Measurements from ENCODE around the gene TGM6.

DNA sequence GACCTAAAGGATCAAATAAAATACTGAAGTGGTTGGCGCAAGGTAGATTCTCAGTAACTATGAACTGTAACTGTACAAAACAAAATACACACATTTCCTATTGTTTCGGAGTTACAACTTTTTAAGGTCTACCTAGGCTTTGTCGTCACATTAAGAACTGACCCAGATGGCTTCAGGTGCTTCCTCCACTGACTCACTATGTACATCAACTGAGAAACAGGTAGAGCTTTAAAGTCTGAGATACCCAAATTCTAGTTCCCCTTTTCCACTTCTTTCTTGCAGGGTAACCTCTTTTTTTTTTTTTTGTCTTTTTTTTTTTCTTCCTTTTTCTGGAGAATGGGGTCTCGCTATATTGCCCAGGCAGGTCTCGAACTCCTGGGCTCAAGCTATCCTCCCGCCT, 84.4 kb downstream of the TGM6 start:
- TF ChIP-seq, protein P1, sequence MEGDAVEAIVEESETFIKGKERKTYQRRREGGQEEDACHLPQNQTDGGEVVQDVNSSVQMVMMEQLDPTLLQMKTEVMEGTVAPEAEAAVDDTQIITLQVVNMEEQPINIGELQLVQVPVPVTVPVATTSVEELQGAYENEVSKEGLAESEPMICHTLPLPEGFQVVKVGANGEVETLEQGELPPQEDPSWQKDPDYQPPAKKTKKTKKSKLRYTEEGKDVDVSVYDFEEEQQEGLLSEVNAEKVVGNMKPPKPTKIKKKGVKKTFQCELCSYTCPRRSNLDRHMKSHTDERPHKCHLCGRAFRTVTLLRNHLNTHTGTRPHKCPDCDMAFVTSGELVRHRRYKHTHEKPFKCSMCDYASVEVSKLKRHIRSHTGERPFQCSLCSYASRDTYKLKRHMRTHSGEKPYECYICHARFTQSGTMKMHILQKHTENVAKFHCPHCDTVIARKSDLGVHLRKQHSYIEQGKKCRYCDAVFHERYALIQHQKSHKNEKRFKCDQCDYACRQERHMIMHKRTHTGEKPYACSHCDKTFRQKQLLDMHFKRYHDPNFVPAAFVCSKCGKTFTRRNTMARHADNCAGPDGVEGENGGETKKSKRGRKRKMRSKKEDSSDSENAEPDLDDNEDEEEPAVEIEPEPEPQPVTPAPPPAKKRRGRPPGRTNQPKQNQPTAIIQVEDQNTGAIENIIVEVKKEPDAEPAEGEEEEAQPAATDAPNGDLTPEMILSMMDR (IDR thresholded peaks at IDR 0.05), result no peak
- TF ChIP-seq POLR2A (IDR thresholded peaks at IDR 0.05), result no peak

All from adrenal gland (tissue), 5 donors.